Ovary (tissue), 9 donors: ENCODE measurements around the gene ATP8B1. TPM values are rescaled to one million over a fixed set of nuclear protein-coding genes. Genes with fewer than 3 reads are reported as not detected.

Experiments
- DNase-seq, 5 donors: peaks; one replicate each; pipeline ENCODE4 v3.0.0-alpha.2; 2019 to 2020
- H3K27ac ChIP-seq, 2 donors: fragments of 200-600 bp; one replicate each; pipeline versions ENCODE4 v1.5.1 to v1.8.0; 2019 to 2022
- H3K27me3 ChIP-seq: fragments of 200-600 bp; one replicate; pipeline ENCODE4 v1.8.0; 2022
- H3K36me3 ChIP-seq: fragments of 200-600 bp; sonication (generic); one replicate; pipeline ENCODE4 v1.5.1; 2019
- H3K4me1 ChIP-seq: one replicate; pipeline ENCODE4 v1.8.1; 2013; ENCODE audit warnings: mild to moderate bottlenecking, moderate library complexity; ENCODE audit not compliant: insufficient read depth
- H3K4me3 ChIP-seq: fragments of 200-600 bp; sonication (generic); one replicate; pipeline ENCODE4 v1.5.1; 2017
- H3K9me3 ChIP-seq, 2 donors: fragments of 200-600 bp in 1 of 2; sonication (generic) in 1 of 2; one replicate each; pipeline versions ENCODE4 v1.5.1 to v1.8.1; 2013 to 2019; ENCODE audit warnings: mild to moderate bottlenecking in 1 of 2, moderate library complexity in 1 of 2
- EP300 ChIP-seq: sonication (generic); formaldehyde crosslinking; IDR thresholded peaks from one replicate; pipeline ENCODE4 v1.6.1; 2017; ENCODE audit warnings: antibody characterized with exemption
- POLR2A ChIP-seq: fragments of 450-650 bp; IDR thresholded peaks from one replicate; pipeline ENCODE4 v1.6.1; 2017; ENCODE audit warnings: antibody characterized with exemption, mild to moderate bottlenecking, moderate library complexity
- WGBS, 3 donors: extraction: QIAGEN DNeasy Blood & Tissue Kit in 1 of 3; methylation state at CpG; one replicate each; pipeline versions ENCODE4 v1.1.5 to v1.1.7; 2013 to 2017; 5-methylcytosine and 5-hydroxymethylcytosine counted together
- intact Hi-C, 4 donors: fragments of 100-400 bp; cut with DNase I; formaldehyde crosslinking; loops; one replicate each; pipeline versions ENCODE4 v1.11.0 to v1.15.1; 2022 to 2023
- polyA plus RNA-seq, 2 donors: library from polyadenylated mRNA; stranded (reverse); fragments of 200-250 nt in 1 of 2; fragments of 350-450 nt in 1 of 2; fragmentation: Illumina TruSeq in 1 of 2; extraction: RNeasy Lipid Tissue Mini Kit (QIAGEN cat#74804) in 1 of 2; gene quantifications; one replicate each; pipeline ENCODE4 v1.2.3, GENCODE V29; 2013 to 2014
- total RNA-seq, 7 donors: library from RNA; depleted of rRNA in 2 of 7; stranded (reverse); fragments of >200 nt in 2 of 7; fragmentation: NEBNext Ultra II Directional in 3 of 7; extraction: Animal tissue kit (Norgen Biotek cat#: 25700) in 3 of 7; gene quantifications; one replicate each; pipeline versions ENCODE4 v1.1.0 to v1.2.4, GENCODE V29; 2016 to 2023
- TF ChIP-seq, protein P1 (sequence below), 3 donors: fragments of 450-650 bp in 2 of 3; fragments of 200-600 bp in 1 of 3; IDR thresholded peaks; one replicate each; pipeline versions ENCODE4 v1.5.1 to v1.8.0; 2016 to 2022; ENCODE audit warnings: antibody characterized with exemption in 3 of 3, mild to moderate bottlenecking in 1 of 3
- donor health status: DM: no; HTN: no; CAD: no; lungs with moderate emphysema.
- donor health status: DM: no; HTN: no; CAD: no.
- donor health status: Bipolar disorder and iron deficiency.
- donor health status: DM: yes; HTN: yes; CAD: no.
- donor health status: DM: no; HTN: no; CAD: no.
- donor health status: DM: yes; HTN: yes; CAD: no.

The ATP8B1 gene
- total and polyA plus RNA-seq, 9 donors = 1.4 to 13.2 (median 5.2) TPM

- Histone ChIP-seq H3K4me3 (no peak overlapping the region), H3K27me3 (no peaks in the 10 kb centered on the region), H3K4me1 (peaks cover 2% of the 10 kb centered on the region), H3K27ac (no peak overlapping the region), H3K9me3 (no peaks in the 10 kb centered on the region), H3K36me3 (no peaks in the 10 kb centered on the region)
- DNase-seq = no peak
- TF ChIP-seq, protein P1, sequence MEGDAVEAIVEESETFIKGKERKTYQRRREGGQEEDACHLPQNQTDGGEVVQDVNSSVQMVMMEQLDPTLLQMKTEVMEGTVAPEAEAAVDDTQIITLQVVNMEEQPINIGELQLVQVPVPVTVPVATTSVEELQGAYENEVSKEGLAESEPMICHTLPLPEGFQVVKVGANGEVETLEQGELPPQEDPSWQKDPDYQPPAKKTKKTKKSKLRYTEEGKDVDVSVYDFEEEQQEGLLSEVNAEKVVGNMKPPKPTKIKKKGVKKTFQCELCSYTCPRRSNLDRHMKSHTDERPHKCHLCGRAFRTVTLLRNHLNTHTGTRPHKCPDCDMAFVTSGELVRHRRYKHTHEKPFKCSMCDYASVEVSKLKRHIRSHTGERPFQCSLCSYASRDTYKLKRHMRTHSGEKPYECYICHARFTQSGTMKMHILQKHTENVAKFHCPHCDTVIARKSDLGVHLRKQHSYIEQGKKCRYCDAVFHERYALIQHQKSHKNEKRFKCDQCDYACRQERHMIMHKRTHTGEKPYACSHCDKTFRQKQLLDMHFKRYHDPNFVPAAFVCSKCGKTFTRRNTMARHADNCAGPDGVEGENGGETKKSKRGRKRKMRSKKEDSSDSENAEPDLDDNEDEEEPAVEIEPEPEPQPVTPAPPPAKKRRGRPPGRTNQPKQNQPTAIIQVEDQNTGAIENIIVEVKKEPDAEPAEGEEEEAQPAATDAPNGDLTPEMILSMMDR (IDR thresholded peaks at IDR 0.05) = no peak
- no peak for TF ChIP-seq EP300
- TF ChIP-seq POLR2A = no peak
- intact Hi-C loops = no loop called here
- WGBS, 3 donors = 96 to 98% (median 97%) methylated on average over 8 of the region's 8 CpGs
Measured at GRCh38 chr18:57696271-57696670, 106.8 kb downstream of the ATP8B1 start.

DNA sequence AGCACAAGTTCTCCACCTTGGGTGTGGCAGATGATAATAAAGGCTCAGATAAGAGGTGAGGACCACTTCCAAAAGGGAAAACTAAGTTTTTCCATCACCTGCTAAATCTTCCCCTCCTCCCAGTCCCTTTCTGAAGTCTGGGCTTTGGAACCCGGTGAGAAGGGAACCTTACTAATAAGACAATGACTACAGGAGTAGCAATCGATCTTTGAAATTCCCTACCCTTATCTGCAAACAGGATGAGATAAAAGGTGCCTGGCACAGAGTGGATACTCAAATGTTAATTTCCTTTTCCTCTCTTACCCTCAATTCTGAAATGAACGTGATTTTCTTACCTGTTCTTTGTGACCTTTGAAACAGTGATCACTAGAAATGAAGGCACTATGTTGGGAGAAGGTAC is 111.8 kb downstream of the ATP8B1 start:
- 56 to 83% (median 82%) methylated on average over 3 of the region's 3 CpGs for WGBS, 3 donors
- no peaks in the 10 kb centered on the region for H3K36me3 ChIP-seq
- no peaks in the 10 kb centered on the region for H3K27me3 ChIP-seq

GRCh38 chr18:57687970-57688369 is 115.1 kb downstream of the ATP8B1 start:
- DNase-seq = no peak
- no peak overlapping the region for H3K4me3 ChIP-seq
- no peak overlapping the region for H3K27ac ChIP-seq
- H3K4me1 ChIP-seq = no peaks in the 10 kb centered on the region
- H3K9me3 ChIP-seq = no peaks in the 10 kb centered on the region
- intact Hi-C loops = no loop called here
- H3K36me3 ChIP-seq = no peaks in the 10 kb centered on the region
- TF ChIP-seq, protein P1 (IDR thresholded peaks at IDR 0.05) = no peak
- TF ChIP-seq POLR2A (no peak), EP300 (no peak)
- 89 to 93% (median 92%) methylated on average over 8 of the region's 8 CpGs for WGBS, 3 donors
- no peaks in the 10 kb centered on the region for H3K27me3 ChIP-seq

More for the DNA sequence above, 111.8 kb downstream of the ATP8B1 start:
- no peak overlapping the region for H3K27ac ChIP-seq
- no peaks in the 10 kb centered on the region for H3K4me1 ChIP-seq
- no peaks in the 10 kb centered on the region for H3K9me3 ChIP-seq
- no peak for DNase-seq
- H3K4me3 ChIP-seq = no peak overlapping the region
- TF ChIP-seq EP300 (no peak), POLR2A (no peak)
- TF ChIP-seq, protein P1 (IDR thresholded peaks at IDR 0.05) = no peak
- intact Hi-C loops = no loop called here

DNA sequence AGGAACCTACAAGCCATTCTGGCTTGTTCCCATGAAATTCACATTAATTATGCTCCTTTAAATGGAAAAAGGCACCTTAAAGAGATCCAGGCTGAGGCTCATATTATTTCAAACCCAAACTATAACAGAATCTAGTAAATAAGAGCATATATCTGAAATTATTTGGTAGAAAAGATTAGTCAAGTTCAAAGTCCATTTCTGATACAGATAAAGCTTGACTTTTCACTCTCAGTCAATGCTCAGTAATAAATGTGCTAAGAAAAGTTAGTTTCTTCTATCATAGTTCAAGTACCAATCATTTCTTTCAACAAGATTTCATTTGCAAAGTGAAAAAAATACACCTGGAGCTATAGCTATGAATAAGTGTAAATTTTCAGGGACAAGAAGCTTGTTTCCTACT is 119.6 kb downstream of the ATP8B1 start:
- Histone ChIP-seq H3K4me3 (no peak overlapping the region), H3K9me3 (no peaks in the 10 kb centered on the region), H3K4me1 (no peaks in the 10 kb centered on the region), H3K36me3 (no peaks in the 10 kb centered on the region), H3K27ac (no peak overlapping the region), H3K27me3 (no peaks in the 10 kb centered on the region)
- TF ChIP-seq, protein P1 (IDR thresholded peaks at IDR 0.05) = no peak
- TF ChIP-seq EP300 (no peak), POLR2A (no peak)
- no peak for DNase-seq
- intact Hi-C loops = no loop called here
